ENCODE data around the gene IFRD2. TPM values are rescaled to one million over a fixed set of nuclear protein-coding genes. Genes with fewer than 3 reads are reported as not detected.
A peak's percentile ranks its signal among the peaks of the same experiment; 100 is the strongest.

Gene IFRD2
- total and polyA plus RNA-seq, 2 of the 13 experiments (the other 11 are each of a cell fraction or from before 2014, with no cell fraction given), result 32.8 to 96.1 TPM

GRCh38 chr3:50324351-50325112 is 32.3 kb upstream of the IFRD2 start (continued):
- TF ChIP-seq MBD4 (IDR thresholded peaks at IDR 0.05; ENCODE audit: borderline replicate concordance, low read length), result no peak
- TF ChIP-seq, protein P1, sequence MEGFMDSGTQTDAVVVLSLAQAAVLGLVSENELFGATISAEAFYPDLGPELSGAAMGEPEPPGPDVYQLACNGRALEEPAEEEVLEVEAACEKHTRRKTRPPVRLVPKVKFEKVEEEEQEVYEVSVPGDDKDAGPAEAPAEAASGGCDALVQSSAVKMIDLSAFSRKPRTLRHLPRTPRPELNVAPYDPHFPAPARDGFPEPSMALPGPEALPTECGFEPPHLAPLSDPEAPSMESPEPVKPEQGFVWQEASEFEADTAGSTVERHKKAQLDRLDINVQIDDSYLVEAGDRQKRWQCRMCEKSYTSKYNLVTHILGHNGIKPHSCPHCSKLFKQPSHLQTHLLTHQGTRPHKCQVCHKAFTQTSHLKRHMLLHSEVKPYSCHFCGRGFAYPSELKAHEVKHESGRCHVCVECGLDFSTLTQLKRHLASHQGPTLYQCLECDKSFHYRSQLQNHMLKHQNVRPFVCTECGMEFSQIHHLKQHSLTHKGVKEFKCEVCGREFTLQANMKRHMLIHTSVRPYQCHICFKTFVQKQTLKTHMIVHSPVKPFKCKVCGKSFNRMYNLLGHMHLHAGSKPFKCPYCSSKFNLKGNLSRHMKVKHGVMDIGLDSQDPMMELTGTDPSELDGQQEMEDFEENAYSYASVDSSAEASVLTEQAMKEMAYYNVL (CRISPR knock-in tag; IDR thresholded peaks at IDR 0.05; ENCODE audit: borderline replicate concordance), result no peak
- TF ChIP-seq ZBTB7A (CRISPR knock-in tag; IDR thresholded peaks at IDR 0.05), result peak; percentile 88
- TF ChIP-seq, protein P2, sequence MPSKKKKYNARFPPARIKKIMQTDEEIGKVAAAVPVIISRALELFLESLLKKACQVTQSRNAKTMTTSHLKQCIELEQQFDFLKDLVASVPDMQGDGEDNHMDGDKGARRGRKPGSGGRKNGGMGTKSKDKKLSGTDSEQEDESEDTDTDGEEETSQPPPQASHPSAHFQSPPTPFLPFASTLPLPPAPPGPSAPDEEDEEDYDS (CRISPR knock-in tag; IDR thresholded peaks at IDR 0.05), result peak; percentile 18; the same call in 1 of the 2 replicates
- TF ChIP-seq ISX (CRISPR knock-in tag; conservative IDR thresholded peaks at IDR 0.05), result no peak
- TF ChIP-seq ZNF724P (CRISPR knock-in tag; IDR thresholded peaks at IDR 0.05; ENCODE audit: borderline replicate concordance), result no peak
- no peak for TF ChIP-seq NR0B2 (CRISPR knock-in tag; IDR thresholded peaks at IDR 0.05)
- TF ChIP-seq PTBP1 (IDR thresholded peaks at IDR 0.05; ENCODE audit: low read depth, low read length, poor library complexity, severe bottlenecking), result no peak
- TF ChIP-seq ZC3H4 (CRISPR knock-in tag; IDR thresholded peaks at IDR 0.05; ENCODE audit: borderline replicate concordance), result no peak
- TF ChIP-seq ONECUT2 (CRISPR knock-in tag; IDR thresholded peaks at IDR 0.05), result no peak
- TF ChIP-seq, protein P3, sequence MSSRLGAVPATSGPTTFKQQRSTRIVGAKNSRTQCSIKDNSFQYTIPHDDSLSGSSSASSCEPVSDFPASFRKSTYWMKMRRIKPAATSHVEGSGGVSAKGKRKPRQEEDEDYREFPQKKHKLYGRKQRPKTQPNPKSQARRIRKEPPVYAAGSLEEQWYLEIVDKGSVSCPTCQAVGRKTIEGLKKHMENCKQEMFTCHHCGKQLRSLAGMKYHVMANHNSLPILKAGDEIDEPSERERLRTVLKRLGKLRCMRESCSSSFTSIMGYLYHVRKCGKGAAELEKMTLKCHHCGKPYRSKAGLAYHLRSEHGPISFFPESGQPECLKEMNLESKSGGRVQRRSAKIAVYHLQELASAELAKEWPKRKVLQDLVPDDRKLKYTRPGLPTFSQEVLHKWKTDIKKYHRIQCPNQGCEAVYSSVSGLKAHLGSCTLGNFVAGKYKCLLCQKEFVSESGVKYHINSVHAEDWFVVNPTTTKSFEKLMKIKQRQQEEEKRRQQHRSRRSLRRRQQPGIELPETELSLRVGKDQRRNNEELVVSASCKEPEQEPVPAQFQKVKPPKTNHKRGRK (CRISPR knock-in tag; IDR thresholded peaks at IDR 0.05), result no peak
- no peak for TF ChIP-seq ZNF563 (CRISPR knock-in tag; IDR thresholded peaks at IDR 0.05)
- TF ChIP-seq, protein P4, sequence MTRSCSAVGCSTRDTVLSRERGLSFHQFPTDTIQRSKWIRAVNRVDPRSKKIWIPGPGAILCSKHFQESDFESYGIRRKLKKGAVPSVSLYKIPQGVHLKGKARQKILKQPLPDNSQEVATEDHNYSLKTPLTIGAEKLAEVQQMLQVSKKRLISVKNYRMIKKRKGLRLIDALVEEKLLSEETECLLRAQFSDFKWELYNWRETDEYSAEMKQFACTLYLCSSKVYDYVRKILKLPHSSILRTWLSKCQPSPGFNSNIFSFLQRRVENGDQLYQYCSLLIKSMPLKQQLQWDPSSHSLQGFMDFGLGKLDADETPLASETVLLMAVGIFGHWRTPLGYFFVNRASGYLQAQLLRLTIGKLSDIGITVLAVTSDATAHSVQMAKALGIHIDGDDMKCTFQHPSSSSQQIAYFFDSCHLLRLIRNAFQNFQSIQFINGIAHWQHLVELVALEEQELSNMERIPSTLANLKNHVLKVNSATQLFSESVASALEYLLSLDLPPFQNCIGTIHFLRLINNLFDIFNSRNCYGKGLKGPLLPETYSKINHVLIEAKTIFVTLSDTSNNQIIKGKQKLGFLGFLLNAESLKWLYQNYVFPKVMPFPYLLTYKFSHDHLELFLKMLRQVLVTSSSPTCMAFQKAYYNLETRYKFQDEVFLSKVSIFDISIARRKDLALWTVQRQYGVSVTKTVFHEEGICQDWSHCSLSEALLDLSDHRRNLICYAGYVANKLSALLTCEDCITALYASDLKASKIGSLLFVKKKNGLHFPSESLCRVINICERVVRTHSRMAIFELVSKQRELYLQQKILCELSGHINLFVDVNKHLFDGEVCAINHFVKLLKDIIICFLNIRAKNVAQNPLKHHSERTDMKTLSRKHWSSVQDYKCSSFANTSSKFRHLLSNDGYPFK (CRISPR knock-in tag; IDR thresholded peaks at IDR 0.05; ENCODE audit: borderline replicate concordance), result no peak
- no peak for TF ChIP-seq ZNF101 (CRISPR knock-in tag; IDR thresholded peaks at IDR 0.05; ENCODE audit: borderline replicate concordance, low read depth)
- peak; percentile 69 for TF ChIP-seq RXRA (CRISPR knock-in tag; IDR thresholded peaks at IDR 0.05)

Data from HepG2 (cell line).